Breast epithelium (tissue), 4 donors: Measurements from ENCODE around the gene GYS1. TPM values are rescaled to one million over a fixed set of nuclear protein-coding genes. Genes with fewer than 3 reads are reported as not detected.

Experiments used
- DNase-seq, 2 donors: peaks; one replicate each; pipeline ENCODE4 v3.0.0-alpha.2; 2019; ENCODE audit warnings: low spot score in 2 of 2
- H3K27ac ChIP-seq, 2 donors: fragments of 200-600 bp; sonication (generic) in 1 of 2; one replicate each; pipeline ENCODE4 v1.5.1; 2016 to 2019; ENCODE audit warnings: mild to moderate bottlenecking in 1 of 2
- H3K27me3 ChIP-seq, 2 donors: fragments of 200-600 bp; sonication (generic) in 1 of 2; one replicate each; pipeline versions ENCODE4 v1.5.1 to v1.6.0; 2017 to 2019; ENCODE audit warnings: control low read depth in 1 of 2, mild to moderate bottlenecking in 1 of 2
- H3K36me3 ChIP-seq: fragments of 200-600 bp; one replicate; pipeline ENCODE4 v1.5.1; 2019
- H3K4me1 ChIP-seq, 2 donors: fragments of 200-600 bp; sonication (generic); one replicate each; pipeline ENCODE4 v1.5.1; 2016 to 2019; ENCODE audit warnings: control low read depth in 1 of 2
- H3K4me3 ChIP-seq, 3 donors: fragments of 200-600 bp; sonication (generic); 1 replicate in 2 of 3; 2 replicates in 1 of 3; pipeline ENCODE4 v1.5.1; 2016 to 2019; ENCODE audit warnings: mild to moderate bottlenecking in 3 of 3, moderate library complexity in 2 of 3
- H3K9me3 ChIP-seq, 2 donors: fragments of 200-600 bp; sonication (generic) in 1 of 2; one replicate each; pipeline ENCODE4 v1.5.1; 2016 to 2019; ENCODE audit warnings: control low read depth in 1 of 2
- POLR2A ChIP-seq: fragments of 450-650 bp; IDR thresholded peaks from one replicate; pipeline ENCODE4 v1.6.1; 2016; ENCODE audit warnings: antibody characterized with exemption, mild to moderate bottlenecking, moderate library complexity
- POLR2AphosphoS5 ChIP-seq, 3 donors: sonication (generic); formaldehyde crosslinking; IDR thresholded peaks; one replicate each; pipeline ENCODE4 v1.6.1; 2017; ENCODE audit warnings: antibody characterized with exemption in 3 of 3
- intact Hi-C: fragments of 100-400 bp; cut with DNase I; formaldehyde crosslinking; loops from one replicate; pipeline ENCODE4 v1.15.1; 2023; ENCODE audit warnings: low total_unique reads
- total RNA-seq, 3 donors: library from RNA; depleted of rRNA; stranded (reverse); fragments of >200 nt; gene quantifications; one replicate each; pipeline ENCODE4 v1.1.0, GENCODE V29; 2016
- TF ChIP-seq, protein P1 (sequence below), 3 donors: fragments of 450-650 bp; IDR thresholded peaks; one replicate each; pipeline ENCODE4 v1.5.1; 2016 to 2017; ENCODE audit warnings: antibody characterized with exemption in 3 of 3, mild to moderate bottlenecking in 3 of 3, moderate library complexity in 3 of 3

GYS1 gene
- total RNA-seq, 3 donors from 2014 or later, result 24.0 to 26.4 (median 24.6) TPM

DNA sequence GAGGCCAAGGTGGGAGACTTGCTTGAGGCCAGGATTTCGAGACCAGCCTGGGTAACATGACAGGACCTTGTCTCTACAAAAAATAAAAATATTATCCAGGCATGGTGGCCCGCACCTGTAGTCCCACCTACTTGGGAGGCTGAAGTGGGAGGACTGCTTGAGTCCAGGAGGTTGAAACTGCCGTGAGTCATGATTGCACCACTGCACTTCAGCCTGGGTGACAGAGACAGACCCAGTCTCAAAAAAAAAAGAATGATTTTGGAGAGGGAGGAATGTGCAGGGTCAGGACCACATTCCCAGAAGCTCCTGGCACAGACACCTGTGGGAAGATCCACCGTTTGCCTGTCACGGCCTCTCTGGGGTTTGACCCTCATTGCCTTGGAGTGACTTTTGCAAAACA, 47.7 kb downstream of the GYS1 start:
- Histone ChIP-seq H3K27me3 (no peaks in the 10 kb centered on the region), H3K4me3 (no peak overlapping the region), H3K4me1 (no peaks in the 10 kb centered on the region), H3K9me3 (peaks cover 6 to 10% of the 10 kb centered on the region in 2 donors), H3K27ac (no peak overlapping the region), H3K36me3 (no peaks in the 10 kb centered on the region)
- no peak for DNase-seq
- TF ChIP-seq, protein P1, sequence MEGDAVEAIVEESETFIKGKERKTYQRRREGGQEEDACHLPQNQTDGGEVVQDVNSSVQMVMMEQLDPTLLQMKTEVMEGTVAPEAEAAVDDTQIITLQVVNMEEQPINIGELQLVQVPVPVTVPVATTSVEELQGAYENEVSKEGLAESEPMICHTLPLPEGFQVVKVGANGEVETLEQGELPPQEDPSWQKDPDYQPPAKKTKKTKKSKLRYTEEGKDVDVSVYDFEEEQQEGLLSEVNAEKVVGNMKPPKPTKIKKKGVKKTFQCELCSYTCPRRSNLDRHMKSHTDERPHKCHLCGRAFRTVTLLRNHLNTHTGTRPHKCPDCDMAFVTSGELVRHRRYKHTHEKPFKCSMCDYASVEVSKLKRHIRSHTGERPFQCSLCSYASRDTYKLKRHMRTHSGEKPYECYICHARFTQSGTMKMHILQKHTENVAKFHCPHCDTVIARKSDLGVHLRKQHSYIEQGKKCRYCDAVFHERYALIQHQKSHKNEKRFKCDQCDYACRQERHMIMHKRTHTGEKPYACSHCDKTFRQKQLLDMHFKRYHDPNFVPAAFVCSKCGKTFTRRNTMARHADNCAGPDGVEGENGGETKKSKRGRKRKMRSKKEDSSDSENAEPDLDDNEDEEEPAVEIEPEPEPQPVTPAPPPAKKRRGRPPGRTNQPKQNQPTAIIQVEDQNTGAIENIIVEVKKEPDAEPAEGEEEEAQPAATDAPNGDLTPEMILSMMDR (IDR thresholded peaks at IDR 0.05), result no peak
- TF ChIP-seq POLR2A (no peak), POLR2AphosphoS5 (IDR thresholded peaks at IDR 0.05) (no peak)
- intact Hi-C loops, result no loop called here

DNA sequence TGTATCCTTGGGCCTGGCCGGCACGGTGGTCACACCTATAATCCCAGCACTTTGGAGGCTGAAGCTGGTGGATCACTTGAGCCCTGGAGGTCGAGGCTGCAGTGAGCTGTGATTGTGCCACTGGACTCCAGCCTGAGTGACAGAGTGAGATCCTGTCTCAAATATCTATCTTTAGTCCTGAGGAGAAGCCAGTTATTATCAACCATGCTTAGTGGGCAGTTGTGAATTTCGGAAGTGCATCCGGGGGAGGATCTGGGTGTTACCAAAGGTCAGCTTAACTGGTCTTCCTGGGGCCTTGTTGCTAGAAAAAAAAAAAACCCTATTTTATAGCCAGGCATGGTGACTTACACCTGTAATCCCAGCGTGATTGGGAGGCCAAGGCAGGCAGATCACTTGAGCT, 50.0 kb downstream of the GYS1 start:
- H3K27me3 ChIP-seq, result no peaks in the 10 kb centered on the region
- no peak overlapping the region for H3K27ac ChIP-seq
- no peaks in the 10 kb centered on the region for H3K36me3 ChIP-seq
- H3K4me1 ChIP-seq, result no peaks in the 10 kb centered on the region
- no peak for TF ChIP-seq POLR2AphosphoS5 (IDR thresholded peaks at IDR 0.05)
- TF ChIP-seq, protein P1 (IDR thresholded peaks at IDR 0.05), result no peak
- TF ChIP-seq POLR2A, result no peak
- H3K4me3 ChIP-seq, result no peak overlapping the region
- DNase-seq, result no peak
- intact Hi-C loops, result no loop called here
- H3K9me3 ChIP-seq, result peaks cover 6 to 10% of the 10 kb centered on the region in 2 donors

DNA sequence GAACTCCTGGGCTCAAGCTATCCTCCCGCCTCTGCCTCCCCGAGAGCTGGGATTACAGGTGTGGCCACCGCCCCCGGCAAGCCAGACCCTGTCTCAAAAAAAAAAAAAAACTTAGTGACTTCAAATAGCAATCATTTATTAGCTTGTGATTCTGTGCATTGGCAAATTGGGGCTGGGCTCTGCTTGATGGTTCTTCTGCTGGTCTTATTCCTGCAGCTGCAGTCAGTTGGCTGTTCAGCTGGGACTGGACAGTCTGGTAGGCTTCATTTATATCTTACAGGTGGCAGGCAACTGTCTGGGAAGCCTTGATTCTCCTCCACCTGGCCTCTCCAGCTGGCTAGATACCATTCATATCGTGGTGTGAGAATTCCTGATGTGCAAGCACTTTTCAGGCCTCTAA, 52.2 kb downstream of the GYS1 start:
- no peak for DNase-seq
- TF ChIP-seq POLR2AphosphoS5 (IDR thresholded peaks at IDR 0.05) (no peak), POLR2A (no peak)
- TF ChIP-seq, protein P1 (IDR thresholded peaks at IDR 0.05), result no peak
- intact Hi-C loops, result no loop called here

DNA sequence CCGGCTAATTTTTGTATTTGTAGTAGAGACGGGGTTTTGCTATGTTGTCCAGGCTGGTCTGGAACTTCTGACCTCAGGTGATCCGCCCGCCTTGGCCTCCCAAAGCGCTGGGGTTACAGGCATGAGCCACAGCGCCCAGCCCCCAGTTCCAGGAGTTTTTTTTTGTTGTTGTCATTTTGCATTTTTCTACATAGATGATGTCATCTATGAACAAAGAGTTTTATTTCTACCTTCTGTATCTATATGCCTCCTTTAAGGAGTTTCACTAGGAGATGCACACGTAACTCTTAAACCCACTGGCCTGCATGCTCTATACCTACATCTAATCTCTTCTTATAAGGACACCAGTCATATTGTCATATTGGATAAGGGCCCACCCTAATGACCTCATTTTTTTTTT, 54.9 kb downstream of the GYS1 start:
- Histone ChIP-seq H3K4me1 (no peaks in the 10 kb centered on the region), H3K27me3 (no peaks in the 10 kb centered on the region), H3K4me3 (no peak overlapping the region), H3K27ac (no peak overlapping the region), H3K36me3 (no peaks in the 10 kb centered on the region), H3K9me3 (peaks cover 6 to 7% of the 10 kb centered on the region in 2 donors)
- intact Hi-C loops, result no loop called here
- no peak for DNase-seq
- TF ChIP-seq POLR2A, result no peak
- TF ChIP-seq, protein P1 (IDR thresholded peaks at IDR 0.05), result no peak
- no peak for TF ChIP-seq POLR2AphosphoS5 (IDR thresholded peaks at IDR 0.05)

More for the DNA sequence above, 52.2 kb downstream of the GYS1 start:
- Histone ChIP-seq H3K9me3 (peaks cover 6 to 7% of the 10 kb centered on the region in 2 donors), H3K4me3 (no peak overlapping the region), H3K27me3 (no peaks in the 10 kb centered on the region), H3K4me1 (no peaks in the 10 kb centered on the region), H3K36me3 (no peaks in the 10 kb centered on the region), H3K27ac (no peak overlapping the region)

DNA sequence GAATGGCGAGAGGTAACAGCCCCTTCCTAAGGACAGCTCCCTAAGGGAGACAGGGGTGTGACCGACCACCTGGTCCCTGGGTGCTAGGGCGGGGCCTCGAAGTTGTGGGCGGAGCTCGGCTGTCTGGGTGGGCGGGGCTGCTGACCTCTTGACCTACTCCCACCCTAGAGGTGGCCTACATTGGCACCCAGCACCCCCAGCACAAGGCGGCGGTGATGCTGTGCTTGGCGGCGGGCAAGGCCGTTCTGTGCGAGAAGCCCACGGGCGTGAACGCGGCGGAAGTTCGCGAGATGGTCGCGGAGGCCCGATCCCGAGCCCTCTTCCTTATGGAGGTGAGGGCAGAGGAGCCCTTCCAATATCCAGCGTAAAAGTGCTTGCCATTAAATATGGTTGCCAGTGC, 57.2 kb downstream of the GYS1 start:
- no peak overlapping the region for H3K4me3 ChIP-seq
- H3K27me3 ChIP-seq, result no peaks in the 10 kb centered on the region
- no peaks in the 10 kb centered on the region for H3K36me3 ChIP-seq
- H3K4me1 ChIP-seq, result no peaks in the 10 kb centered on the region
- H3K9me3 ChIP-seq, result peaks cover 3 to 5% of the 10 kb centered on the region in 2 donors
- no peak overlapping the region for H3K27ac ChIP-seq
- TF ChIP-seq POLR2AphosphoS5 (IDR thresholded peaks at IDR 0.05) (no peak), POLR2A (no peak)
- TF ChIP-seq, protein P1 (IDR thresholded peaks at IDR 0.05), result no peak
- DNase-seq, result no peak
- intact Hi-C loops, result no loop called here
